22Rv1 (cell line): ENCODE measurements around the gene C16orf78.

ENCODE experiments used
- ZFX ChIP-seq: fragments of 450-650 bp; IDR thresholded peaks from 2 replicates; pipeline ENCODE4 v1.6.1; 2017; ENCODE audit warnings: antibody characterized with exemption, borderline replicate concordance
- TF ChIP-seq, protein P1 (sequence below): fragments of 450-650 bp; IDR thresholded peaks from 2 replicates; pipeline ENCODE4 v1.5.1; 2017; ENCODE audit warnings: mild to moderate bottlenecking

DNA sequence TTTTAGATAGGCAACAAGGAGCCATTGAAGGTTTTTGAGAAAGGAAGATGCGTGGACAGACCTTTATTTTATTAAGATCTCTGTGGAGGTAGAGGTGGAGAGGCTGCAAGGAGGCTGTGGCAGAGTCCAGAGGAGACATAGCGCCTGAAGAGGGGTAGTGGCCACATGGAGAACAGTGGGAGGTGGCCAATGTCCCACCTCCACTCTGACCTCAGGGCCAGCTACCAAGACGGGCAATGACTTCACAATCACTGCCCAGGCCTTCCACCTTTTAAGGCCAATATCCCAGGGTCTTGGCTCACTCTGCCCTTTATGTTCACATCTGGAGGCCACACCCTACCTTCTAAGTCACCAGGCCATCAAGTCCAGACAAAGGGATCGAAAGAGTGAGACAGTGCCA lies at the start of gene C16orf78:
- TF ChIP-seq, protein P1, sequence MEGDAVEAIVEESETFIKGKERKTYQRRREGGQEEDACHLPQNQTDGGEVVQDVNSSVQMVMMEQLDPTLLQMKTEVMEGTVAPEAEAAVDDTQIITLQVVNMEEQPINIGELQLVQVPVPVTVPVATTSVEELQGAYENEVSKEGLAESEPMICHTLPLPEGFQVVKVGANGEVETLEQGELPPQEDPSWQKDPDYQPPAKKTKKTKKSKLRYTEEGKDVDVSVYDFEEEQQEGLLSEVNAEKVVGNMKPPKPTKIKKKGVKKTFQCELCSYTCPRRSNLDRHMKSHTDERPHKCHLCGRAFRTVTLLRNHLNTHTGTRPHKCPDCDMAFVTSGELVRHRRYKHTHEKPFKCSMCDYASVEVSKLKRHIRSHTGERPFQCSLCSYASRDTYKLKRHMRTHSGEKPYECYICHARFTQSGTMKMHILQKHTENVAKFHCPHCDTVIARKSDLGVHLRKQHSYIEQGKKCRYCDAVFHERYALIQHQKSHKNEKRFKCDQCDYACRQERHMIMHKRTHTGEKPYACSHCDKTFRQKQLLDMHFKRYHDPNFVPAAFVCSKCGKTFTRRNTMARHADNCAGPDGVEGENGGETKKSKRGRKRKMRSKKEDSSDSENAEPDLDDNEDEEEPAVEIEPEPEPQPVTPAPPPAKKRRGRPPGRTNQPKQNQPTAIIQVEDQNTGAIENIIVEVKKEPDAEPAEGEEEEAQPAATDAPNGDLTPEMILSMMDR, result no peak
- TF ChIP-seq ZFX, result no peak
